ENCODE data around the gene PEX12. TPM values are rescaled to one million over a fixed set of nuclear protein-coding genes. Genes with fewer than 3 reads are reported as not detected.

PEX12 gene
- total RNA-seq, 2 donors from 2014 or later: 9.4 to 11.6 TPM

DNA sequence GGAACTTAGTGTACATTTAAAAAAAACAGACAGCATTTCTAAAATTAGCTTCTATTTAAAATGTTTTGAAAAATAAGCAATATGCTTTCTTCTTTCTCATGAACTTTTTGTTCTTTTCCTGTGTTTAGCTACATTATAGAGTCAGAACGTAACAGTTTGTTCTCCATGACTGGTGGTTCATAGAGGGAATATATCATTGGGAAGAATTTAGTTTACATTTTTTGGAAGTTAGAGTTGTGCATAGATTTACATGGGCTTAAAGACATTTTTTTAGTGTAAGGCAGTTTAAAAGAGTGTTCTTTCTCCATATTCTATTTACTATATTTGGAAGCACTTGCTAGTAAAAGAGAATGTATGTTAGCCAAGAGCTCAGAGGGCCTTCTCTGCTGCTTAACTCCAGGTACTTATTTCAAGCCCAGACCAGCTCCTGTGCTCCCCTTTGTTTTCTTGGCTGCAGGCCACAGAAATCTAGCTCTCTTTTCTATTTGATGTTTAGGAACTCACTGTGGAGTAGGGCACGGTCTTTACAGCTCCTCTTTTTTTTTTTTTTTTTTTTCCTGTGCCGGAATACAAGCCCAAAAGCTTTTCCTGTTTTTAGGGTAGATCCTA is 29.0 kb upstream of the PEX12 start:
- no peak overlapping the region for H3K27ac ChIP-seq
- no peaks in the 10 kb centered on the region for H3K36me3 ChIP-seq
- H3K9me3 ChIP-seq: no peaks in the 10 kb centered on the region
- no peaks in the 10 kb centered on the region for H3K4me1 ChIP-seq (replicated peaks)
- DNase-seq (ENCODE audit: low spot score): peak; percentile 44
- no peak overlapping the region for H3K4me3 ChIP-seq
- intact Hi-C loops (cut with DNase I): no loop called here
- TF ChIP-seq POLR2A (IDR thresholded peaks at IDR 0.05) (no peak), POLR2AphosphoS5 (IDR thresholded peaks at IDR 0.05) (no peak)
- TF ChIP-seq, protein P1, sequence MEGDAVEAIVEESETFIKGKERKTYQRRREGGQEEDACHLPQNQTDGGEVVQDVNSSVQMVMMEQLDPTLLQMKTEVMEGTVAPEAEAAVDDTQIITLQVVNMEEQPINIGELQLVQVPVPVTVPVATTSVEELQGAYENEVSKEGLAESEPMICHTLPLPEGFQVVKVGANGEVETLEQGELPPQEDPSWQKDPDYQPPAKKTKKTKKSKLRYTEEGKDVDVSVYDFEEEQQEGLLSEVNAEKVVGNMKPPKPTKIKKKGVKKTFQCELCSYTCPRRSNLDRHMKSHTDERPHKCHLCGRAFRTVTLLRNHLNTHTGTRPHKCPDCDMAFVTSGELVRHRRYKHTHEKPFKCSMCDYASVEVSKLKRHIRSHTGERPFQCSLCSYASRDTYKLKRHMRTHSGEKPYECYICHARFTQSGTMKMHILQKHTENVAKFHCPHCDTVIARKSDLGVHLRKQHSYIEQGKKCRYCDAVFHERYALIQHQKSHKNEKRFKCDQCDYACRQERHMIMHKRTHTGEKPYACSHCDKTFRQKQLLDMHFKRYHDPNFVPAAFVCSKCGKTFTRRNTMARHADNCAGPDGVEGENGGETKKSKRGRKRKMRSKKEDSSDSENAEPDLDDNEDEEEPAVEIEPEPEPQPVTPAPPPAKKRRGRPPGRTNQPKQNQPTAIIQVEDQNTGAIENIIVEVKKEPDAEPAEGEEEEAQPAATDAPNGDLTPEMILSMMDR (IDR thresholded peaks at IDR 0.05): no peak
- H3K27me3 ChIP-seq (replicated peaks; ENCODE audit: insufficient read depth): no peaks in the 10 kb centered on the region
- WGBS: 29% methylated on average over 3 of the region's 3 CpGs

DNA sequence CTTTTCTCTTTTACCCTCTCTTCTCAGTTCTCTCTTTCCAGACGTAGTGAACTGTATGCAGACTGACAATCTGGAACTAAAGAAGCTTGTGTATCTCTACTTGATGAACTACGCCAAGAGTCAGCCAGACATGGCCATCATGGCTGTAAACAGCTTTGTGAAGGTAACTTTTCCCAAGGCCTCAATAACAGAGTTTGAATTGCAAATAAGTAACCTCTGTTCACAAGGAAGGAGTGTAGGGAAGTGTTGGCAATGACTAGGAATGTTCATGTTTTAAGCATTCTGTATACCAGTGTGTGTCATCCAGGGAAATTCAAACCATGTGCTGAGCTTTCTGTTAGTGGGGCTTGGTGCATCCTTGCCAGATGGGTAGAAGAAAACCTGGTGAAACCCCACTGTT is 27.3 kb upstream of the PEX12 start:
- intact Hi-C loops (cut with DNase I): no loop called here
- Histone ChIP-seq H3K4me1 (replicated peaks) (no peaks in the 10 kb centered on the region), H3K36me3 (no peaks in the 10 kb centered on the region), H3K4me3 (no peak overlapping the region), H3K9me3 (no peaks in the 10 kb centered on the region), H3K27me3 (replicated peaks; ENCODE audit: insufficient read depth) (no peaks in the 10 kb centered on the region), H3K27ac (no peak overlapping the region)
- TF ChIP-seq POLR2AphosphoS5 (IDR thresholded peaks at IDR 0.05) (no peak), POLR2A (IDR thresholded peaks at IDR 0.05) (no peak)
- TF ChIP-seq, protein P1 (IDR thresholded peaks at IDR 0.05): no peak
- DNase-seq (ENCODE audit: low spot score): no peak
- WGBS: 90% methylated on average over 2 of the region's 2 CpGs

DNA sequence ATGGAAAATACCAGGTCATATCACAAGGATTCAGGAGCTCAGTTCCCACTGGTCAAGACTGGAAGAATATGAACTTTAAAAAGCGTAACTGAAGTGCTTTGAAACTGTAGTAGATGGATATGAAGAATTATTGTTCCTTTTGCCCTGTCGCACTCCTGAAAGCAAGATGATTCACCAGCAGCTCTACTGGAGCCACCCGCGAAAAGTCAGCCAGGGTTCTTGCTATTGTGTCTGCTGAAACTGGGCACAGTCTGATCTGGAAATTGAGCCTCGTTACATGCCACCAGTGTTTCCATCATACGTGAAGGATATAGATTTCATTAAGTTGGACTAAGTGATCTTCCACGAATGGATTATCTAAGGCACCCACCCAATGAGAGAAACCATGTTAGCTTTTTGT is 25.3 kb upstream of the PEX12 start:
- no peaks in the 10 kb centered on the region for H3K4me1 ChIP-seq (replicated peaks)
- H3K27ac ChIP-seq: no peak overlapping the region
- no peaks in the 10 kb centered on the region for H3K36me3 ChIP-seq
- H3K9me3 ChIP-seq: no peaks in the 10 kb centered on the region
- H3K27me3 ChIP-seq (replicated peaks; ENCODE audit: insufficient read depth): no peaks in the 10 kb centered on the region
- no peak overlapping the region for H3K4me3 ChIP-seq
- 90% methylated on average over 7 of the region's 7 CpGs for WGBS
- no peak for DNase-seq (ENCODE audit: low spot score)
- intact Hi-C loops (cut with DNase I): no loop called here
- TF ChIP-seq POLR2AphosphoS5 (IDR thresholded peaks at IDR 0.05) (no peak), POLR2A (IDR thresholded peaks at IDR 0.05) (no peak)
- TF ChIP-seq, protein P1 (IDR thresholded peaks at IDR 0.05): no peak

DNA sequence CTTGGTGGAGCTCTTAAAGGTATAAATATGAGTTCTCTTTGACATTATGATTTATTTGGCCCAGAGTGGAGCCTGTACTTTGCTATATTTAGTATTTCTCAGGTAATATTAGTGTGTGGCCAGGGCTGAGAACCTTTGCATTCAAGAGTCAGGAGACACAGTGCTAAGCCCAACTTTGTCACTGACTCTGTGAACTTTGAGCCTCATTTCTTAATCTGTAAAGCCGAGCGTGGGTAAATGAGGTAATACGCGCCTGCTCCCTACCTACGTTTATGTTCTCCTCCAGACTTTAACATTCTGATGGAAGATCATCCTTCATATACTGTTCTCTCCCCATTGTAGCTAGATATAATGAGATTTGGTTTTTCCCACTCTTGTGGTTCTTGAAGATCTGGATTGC is 19.2 kb upstream of the PEX12 start:
- Histone ChIP-seq H3K4me3 (no peak overlapping the region), H3K9me3 (no peaks in the 10 kb centered on the region), H3K27me3 (replicated peaks; ENCODE audit: insufficient read depth) (no peaks in the 10 kb centered on the region), H3K27ac (no peak overlapping the region), H3K36me3 (no peaks in the 10 kb centered on the region), H3K4me1 (replicated peaks) (no peaks in the 10 kb centered on the region)
- WGBS: 75% methylated on average over 5 of the region's 5 CpGs
- intact Hi-C loops (cut with DNase I): no loop called here
- no peak for TF ChIP-seq POLR2AphosphoS5 (IDR thresholded peaks at IDR 0.05)
- TF ChIP-seq, protein P1 (IDR thresholded peaks at IDR 0.05): no peak
- no peak for TF ChIP-seq POLR2A (IDR thresholded peaks at IDR 0.05)
- DNase-seq (ENCODE audit: low spot score): no peak

DNA sequence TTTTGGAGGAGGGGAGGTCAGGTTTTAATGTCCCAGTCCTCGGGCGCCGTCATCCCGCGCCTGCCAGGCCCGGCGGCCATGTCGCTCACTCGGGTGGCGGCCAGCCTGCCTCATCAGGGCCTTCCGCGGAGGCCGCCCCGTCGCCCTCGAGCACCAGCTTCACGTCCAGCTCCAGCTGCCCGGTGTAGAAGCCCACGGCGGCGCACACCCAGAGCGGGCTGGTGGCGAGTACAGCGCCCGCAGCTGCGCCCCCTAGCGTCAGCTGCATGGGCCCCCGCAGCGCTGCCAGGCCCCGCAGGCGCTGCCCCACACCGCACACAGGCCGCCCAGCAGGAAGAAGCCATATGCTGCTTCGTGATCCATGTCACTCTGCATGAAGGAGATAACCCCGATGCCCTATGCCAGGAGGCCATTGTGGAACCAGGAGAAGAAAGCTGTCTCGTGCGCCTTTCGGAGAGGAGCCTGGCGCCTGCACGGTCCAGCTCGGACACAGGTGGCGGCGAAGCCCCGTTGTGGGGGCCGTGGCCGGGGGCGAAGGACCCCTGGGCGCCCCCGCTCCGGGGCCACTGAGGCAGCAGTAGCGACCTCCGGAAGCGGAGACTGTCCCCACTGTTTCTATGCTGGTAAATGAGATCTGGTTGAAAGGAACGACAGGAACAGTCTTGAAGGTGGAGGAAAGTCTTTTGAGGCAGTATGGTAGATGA is 18.3 kb upstream of the PEX12 start:
- WGBS: 94% methylated on average over 31 of the region's 54 CpGs
- Histone ChIP-seq H3K27me3 (replicated peaks; ENCODE audit: insufficient read depth) (no peaks in the 10 kb centered on the region), H3K4me3 (no peak overlapping the region), H3K36me3 (no peaks in the 10 kb centered on the region), H3K27ac (no peak overlapping the region), H3K9me3 (no peaks in the 10 kb centered on the region), H3K4me1 (replicated peaks) (no peaks in the 10 kb centered on the region)
- no peak for TF ChIP-seq POLR2AphosphoS5 (IDR thresholded peaks at IDR 0.05)
- TF ChIP-seq POLR2A (IDR thresholded peaks at IDR 0.05): no peak
- TF ChIP-seq, protein P1 (IDR thresholded peaks at IDR 0.05): no peak
- intact Hi-C loops (cut with DNase I): no loop called here
- DNase-seq (ENCODE audit: low spot score): no peak

Measured in prostate gland (tissue), 2 donors.